ENCODE measurements around the gene KRT77. TPM values are rescaled to one million over a fixed set of nuclear protein-coding genes. Genes with fewer than 3 reads are reported as not detected.

Gene KRT77
- total RNA-seq, 1 experiment from 2014 or later: not detected

- TF ChIP-seq ZBTB43 (CRISPR knock-in tag; IDR thresholded peaks at IDR 0.05) (no peak), RELA (CRISPR knock-in tag; IDR thresholded peaks at IDR 0.05; ENCODE audit: borderline replicate concordance) (no peak)
Observed at GRCh38 chr12:52649066-52649465, 54.3 kb downstream of the KRT77 start (continued).

- Mint-ChIP-seq H3K4me3 (no peak overlapping the region), H3K27ac (no peak overlapping the region), H3K36me3 (no peaks in the 10 kb centered on the region), H3K27me3 (ENCODE audit: low read depth) (no peaks in the 10 kb centered on the region; the same call in 1 of the 2 replicates), H3K9me3 (peaks cover 11% of the 10 kb centered on the region), H3K4me1 (no peaks in the 10 kb centered on the region)
- TF ChIP-seq PRDM15 (CRISPR knock-in tag; IDR thresholded peaks at IDR 0.05) (no peak), CREM (CRISPR knock-in tag; IDR thresholded peaks at IDR 0.05) (no peak), ATF6 (CRISPR knock-in tag; IDR thresholded peaks at IDR 0.05) (no peak), GABPB1 (CRISPR knock-in tag; IDR thresholded peaks at IDR 0.05) (no peak), ZNF281 (CRISPR knock-in tag; IDR thresholded peaks at IDR 0.05) (no peak), CTCF (IDR thresholded peaks at IDR 0.05) (no peak), ZNF671 (CRISPR knock-in tag; IDR thresholded peaks at IDR 0.05) (no peak), NFE2L1 (CRISPR knock-in tag; IDR thresholded peaks at IDR 0.05) (no peak), FOXP4 (CRISPR knock-in tag; IDR thresholded peaks at IDR 0.05) (no peak), ZNF396 (CRISPR knock-in tag; IDR thresholded peaks at IDR 0.05; ENCODE audit: borderline replicate concordance) (no peak), NR3C1 (CRISPR knock-in tag; conservative IDR thresholded peaks at IDR 0.05; ENCODE audit: low read depth) (no peak), CDX4 (CRISPR knock-in tag; IDR thresholded peaks at IDR 0.05; ENCODE audit: borderline replicate concordance) (no peak), RORB (CRISPR knock-in tag; IDR thresholded peaks at IDR 0.05) (no peak), MYBL2 (CRISPR knock-in tag; IDR thresholded peaks at IDR 0.05) (no peak), E2F5 (CRISPR knock-in tag; IDR thresholded peaks at IDR 0.05) (no peak)
- ATAC-seq: no peak
- no peak for DNase-seq (ENCODE audit: low spot score)
- CTCF ChIA-PET: interaction anchor here (0.7 to 2.4 kb wide), 5 partner anchors 44 to 260 kb away, joined by 3 to 8 read pairs (median 5); no protein-coding TSS in a partner anchor
- POLR2A ChIA-PET: interaction anchor here (0.6 kb wide), 1 partner anchor 300 kb away, joined by 4 read pairs; no protein-coding TSS in a partner anchor
Observed at GRCh38 chr12:52648012-52648550, 55.2 kb downstream of the KRT77 start.

All from WTC11 (cell line).